ENCODE data around the gene ADAM10.

The ADAM10 gene

GRCh38 chr15:58551084-58551763, 198.3 kb downstream of the ADAM10 start:
- DNase-seq (ENCODE audit: low read depth): no peak

- no peak for DNase-seq (ENCODE audit: low read depth)
Measured at GRCh38 chr15:58549785-58550074, 199.8 kb downstream of the ADAM10 start.

- no peak for DNase-seq (ENCODE audit: low read depth)
Measured at GRCh38 chr15:58549013-58549784, 200.3 kb downstream of the ADAM10 start.

- DNase-seq (ENCODE audit: low read depth): no peak
Measured at GRCh38 chr15:58548308-58549012, 201.0 kb downstream of the ADAM10 start.

- DNase-seq (ENCODE audit: low read depth): no peak
Measured at GRCh38 chr15:58547628-58548307, 201.7 kb downstream of the ADAM10 start.

GRCh38 chr15:58546635-58547627, 202.6 kb downstream of the ADAM10 start:
- DNase-seq (ENCODE audit: low read depth): no peak

GRCh38 chr15:58546066-58546591, 203.4 kb downstream of the ADAM10 start:
- DNase-seq (ENCODE audit: low read depth): no peak

- no peak for DNase-seq (ENCODE audit: low read depth)
Measured at GRCh38 chr15:58545307-58546065, 204.0 kb downstream of the ADAM10 start.

GRCh38 chr15:58544756-58545155, 204.8 kb downstream of the ADAM10 start:
- no peak for DNase-seq (ENCODE audit: low read depth)

- no peak for DNase-seq (ENCODE audit: low read depth)
Measured at GRCh38 chr15:58543664-58544335, 205.7 kb downstream of the ADAM10 start.

GRCh38 chr15:58541410-58542087, 208.0 kb downstream of the ADAM10 start:
- no peak for DNase-seq (ENCODE audit: low read depth)

- no peak for DNase-seq (ENCODE audit: low read depth)
Measured at GRCh38 chr15:58539548-58539947, 210.0 kb downstream of the ADAM10 start.

GRCh38 chr15:58538901-58539300, 210.6 kb downstream of the ADAM10 start:
- no peak for DNase-seq (ENCODE audit: low read depth)

Data from T follicular helper cell (primary cell).